HepG2 (cell line): ENCODE data around the gene TPST2. TPM values are rescaled to one million over a fixed set of nuclear protein-coding genes. Genes with fewer than 3 reads are reported as not detected.

ENCODE experiments used
- ATAC-seq: fragments of 200-7000 bp; cut with Tn5 transposase; 3 replicates; pipeline ENCODE4 v1.9.1; 2020; ENCODE audit warnings: mild to moderate bottlenecking, moderate library complexity
- BruUV-seq: library from RNA; stranded (reverse); fragments of 400-500 nt; replicated peaks from 2 replicates; lab custom pipeline; 2021; lab: Mats Ljungman, UMichigan
- CTCF ChIA-PET: fragments of 300-600 bp; formaldehyde crosslinking; extraction: SDS; loops from one replicate; lab custom pipeline; 2021; ENCODE audit warnings: low total read pairs, inconsistent platforms, low intra/inter-chr PET ratio; lab: Yijun Ruan, JAX
- POLR2A ChIA-PET: fragments of 350-600 bp; sonication (Branson Sonifier 250); formaldehyde crosslinking; loops from one replicate; lab custom pipeline; 2020; ENCODE audit warnings: antibody characterized with exemption, inconsistent platforms; lab: Yijun Ruan, JAX
- DNase-seq: peaks from one replicate; pipeline ENCODE4 v3.0.0-alpha.2; 2015; ENCODE audit warnings: low spot score
- FAIRE-seq: peaks from 3 replicates; lab custom pipeline; 2011; peaks lifted over from hg19 to GRCh38; lab: Jason Lieb, UNC
- H2AFZ ChIP-seq: one replicate; pipeline ENCODE4 v1.6.1; 2011; ENCODE audit warnings: low read length, inconsistent platforms
- H3K27ac ChIP-seq: fragments of 300-600 bp; 3 replicates; pipeline ENCODE4 v1.8.0; 2011; ENCODE audit warnings: mixed run types, mild to moderate bottlenecking, mixed read lengths, low read length, inconsistent platforms; ENCODE audit not compliant: insufficient read depth; ENCODE audit errors: extremely low read length
- H3K27me3 ChIP-seq, 2 experiments: fragments of 200-600 bp in 1 of 2; 2 replicates in 1 of 2; 3 replicates in 1 of 2; pipeline versions ENCODE4 v1.6.0 to v1.8.0; 2011; ENCODE audit warnings: low read length in 2 of 2, mild to moderate bottlenecking in 2 of 2, moderate library complexity in 2 of 2, inconsistent platforms in 1 of 2; ENCODE audit not compliant: insufficient read depth in 2 of 2, control insufficient read depth in 1 of 2
- H3K36me3 ChIP-seq, 2 experiments: fragments of 200-600 bp in 1 of 2; replicated peaks in 1 of 2; 2 replicates in 1 of 2; 3 replicates in 1 of 2; pipeline versions ENCODE4 v1.5.1 to v1.8.0; 2011; ENCODE audit warnings: low read length in 2 of 2, inconsistent platforms in 1 of 2; ENCODE audit not compliant: insufficient read depth in 2 of 2, control insufficient read depth in 1 of 2
- H3K4me1 ChIP-seq: 2 replicates; pipeline ENCODE4 v1.5.1; 2012; ENCODE audit warnings: low read length, inconsistent platforms; ENCODE audit not compliant: insufficient read depth
- H3K4me2 ChIP-seq: 2 replicates; pipeline ENCODE4 v1.6.0; 2011; ENCODE audit warnings: low read depth, low read length, inconsistent platforms
- H3K4me3 ChIP-seq, 3 experiments: fragments of 200-600 bp in 1 of 3; sonication (generic), shearing (Covaris generic) in 1 of 3; replicated peaks in 1 of 3; 2 replicates each; pipeline ENCODE4 v1.5.1; 2011 to 2016; ENCODE audit warnings: low read length in 3 of 3, inconsistent platforms in 2 of 3, low read depth in 2 of 3, mild to moderate bottlenecking in 2 of 3, control low read depth in 1 of 3, mixed read lengths in 1 of 3; ENCODE audit not compliant: insufficient read depth in 1 of 3
- H3K79me2 ChIP-seq: one replicate; pipeline ENCODE4 v1.6.1; 2011; ENCODE audit warnings: low read length, inconsistent platforms; ENCODE audit not compliant: insufficient read depth
- H3K9ac ChIP-seq: 2 replicates; pipeline ENCODE4 v1.6.0; 2011; ENCODE audit warnings: mild to moderate bottlenecking, low read depth, low read length, inconsistent platforms; ENCODE audit not compliant: insufficient read depth
- H3K9me3 ChIP-seq: 2 replicates; pipeline ENCODE4 v1.5.1; 2012; ENCODE audit warnings: mild to moderate bottlenecking, low read length
- H4K20me1 ChIP-seq: 2 replicates; pipeline ENCODE4 v1.6.0; 2011; ENCODE audit warnings: inconsistent platforms, mild to moderate bottlenecking, low read length, moderate library complexity; ENCODE audit not compliant: insufficient read depth
- EEA1 ChIP-seq: sonication (generic); formaldehyde crosslinking; IDR thresholded peaks from 2 replicates; pipeline ENCODE4 v1.5.1; 2020; ENCODE audit warnings: mild to moderate bottlenecking, missing genetic modification reagents, borderline replicate concordance
- GFI1 ChIP-seq: sonication (generic); formaldehyde crosslinking; IDR thresholded peaks from 2 replicates; pipeline ENCODE4 v1.5.0; 2020; ENCODE audit warnings: missing genetic modification reagents, mild to moderate bottlenecking, borderline replicate concordance
- HDAC1 ChIP-seq: sonication (generic); formaldehyde crosslinking; IDR thresholded peaks from 2 replicates; pipeline ENCODE4 v1.5.1; 2020; ENCODE audit warnings: mild to moderate bottlenecking, missing genetic modification reagents
- HIVEP1 ChIP-seq: sonication (generic); formaldehyde crosslinking; IDR thresholded peaks from 2 replicates; pipeline ENCODE4 v1.4.0; 2020; ENCODE audit warnings: mild to moderate bottlenecking, missing genetic modification reagents
- HNRNPLL ChIP-seq: fragments of 200-400 bp; formaldehyde crosslinking; IDR thresholded peaks from 2 replicates; pipeline ENCODE4 v1.6.1; 2017; ENCODE audit warnings: mild to moderate bottlenecking, low read depth, low read length; ENCODE audit not compliant: poor library complexity, severe bottlenecking
- JDP2 ChIP-seq: sonication (generic); formaldehyde crosslinking; IDR thresholded peaks from 2 replicates; pipeline ENCODE4 v1.8.1; 2022; ENCODE audit warnings: missing genetic modification reagents, borderline replicate concordance
- JUNB ChIP-seq: sonication (generic); formaldehyde crosslinking; IDR thresholded peaks from 2 replicates; pipeline ENCODE4 v1.8.0; 2022; ENCODE audit warnings: missing genetic modification reagents, mild to moderate bottlenecking, borderline replicate concordance
- KDM6A ChIP-seq: IDR thresholded peaks from 2 replicates; pipeline ENCODE4 v1.6.1; 2016; ENCODE audit warnings: low read depth
- MEIS1 ChIP-seq: sonication (generic); formaldehyde crosslinking; IDR thresholded peaks from 2 replicates; pipeline ENCODE4 v1.9.0; 2021; ENCODE audit warnings: mild to moderate bottlenecking, missing genetic modification reagents, moderate library complexity, borderline replicate concordance
- NAIF1 ChIP-seq: sonication (generic); formaldehyde crosslinking; IDR thresholded peaks from 2 replicates; pipeline ENCODE4 v1.5.0; 2020; ENCODE audit warnings: mild to moderate bottlenecking, missing genetic modification reagents, borderline replicate concordance
- NFE2L1 ChIP-seq: sonication (generic); formaldehyde crosslinking; IDR thresholded peaks from 2 replicates; pipeline ENCODE4 v1.4.0; 2020; ENCODE audit warnings: missing genetic modification reagents, mild to moderate bottlenecking, borderline replicate concordance
- NFYB ChIP-seq: sonication (generic); formaldehyde crosslinking; IDR thresholded peaks from 2 replicates; pipeline ENCODE4 v1.4.0; 2020; ENCODE audit warnings: missing genetic modification reagents
- SP2 ChIP-seq: sonication (generic); formaldehyde crosslinking; IDR thresholded peaks from 2 replicates; pipeline ENCODE4 v1.5.1; 2020; ENCODE audit warnings: mild to moderate bottlenecking, missing genetic modification reagents
- SRY ChIP-seq: sonication (generic); formaldehyde crosslinking; IDR thresholded peaks from 2 replicates; pipeline ENCODE4 v1.8.0; 2022; ENCODE audit warnings: mild to moderate bottlenecking, missing genetic modification reagents
- TCF7 ChIP-seq: sonication (generic); IDR thresholded peaks from 2 replicates; pipeline ENCODE4 v1.6.1; 2016; ENCODE audit warnings: antibody characterized with exemption, low read depth
- ZNF12 ChIP-seq: sonication (generic); formaldehyde crosslinking; IDR thresholded peaks from 2 replicates; pipeline ENCODE4 v1.5.0; 2020; ENCODE audit warnings: missing genetic modification reagents
- ZNF329 ChIP-seq: sonication (generic); formaldehyde crosslinking; IDR thresholded peaks from 2 replicates; pipeline ENCODE4 v1.9.0; 2021; ENCODE audit warnings: low read depth, mild to moderate bottlenecking, missing genetic modification reagents
- ZNF660 ChIP-seq: sonication (generic); formaldehyde crosslinking; IDR thresholded peaks from 2 replicates; pipeline ENCODE4 v1.5.1; 2020; ENCODE audit warnings: mild to moderate bottlenecking, low read depth, missing genetic modification reagents, borderline replicate concordance
- ZNF788 ChIP-seq: sonication (generic); formaldehyde crosslinking; IDR thresholded peaks from 2 replicates; pipeline ENCODE4 v1.5.0; 2020; ENCODE audit warnings: mild to moderate bottlenecking, missing genetic modification reagents, borderline replicate concordance
- ZSCAN22 ChIP-seq: sonication (generic); formaldehyde crosslinking; IDR thresholded peaks from 2 replicates; pipeline ENCODE4 v1.4.0; 2020; ENCODE audit warnings: mild to moderate bottlenecking, missing genetic modification reagents
- WGBS: methylation state at CpG from one replicate; pipeline ENCODE4 v1.1.6; 2017; ENCODE audit warnings: low lambda C conversion rate; 5-methylcytosine and 5-hydroxymethylcytosine counted together
- in situ Hi-C: cut with HindIII; loops from 2 replicates; pipeline ENCODE4 v1.10.0; 2017; ENCODE audit warnings: low pct_unique_long_range_greater_than_20kb; ENCODE audit not compliant: extremely low pct_ligation_motif_present
- intact Hi-C: fragments of 100-400 bp; cut with micrococcal nuclease; formaldehyde crosslinking; loops from one replicate; pipeline ENCODE4 v1.10.0; 2022; ENCODE audit not compliant: unreplicated experiment
- polyA plus RNA-seq, 8 experiments: library from polyadenylated mRNA; depleted of rRNA in 3 of 8; stranded (reverse) in 7 of 8; unstranded in 1 of 8; fragments of >200 nt; fragmentation: Illumina TruSeq in 4 of 8; extraction: Trizol in 4 of 8; gene quantifications; 2 replicates each; pipeline versions ENCODE4 v1.2.1 to v1.2.3, GENCODE V29; 2011 to 2016; ENCODE audit warnings: low read depth in 4 of 8, missing spikeins in 1 of 8, mixed read lengths in 1 of 8; ENCODE audit not compliant: insufficient read depth in 1 of 8
- total RNA-seq, 5 experiments: library from RNA; depleted of rRNA; stranded (reverse); fragments of >200 nt; fragmentation: Illumina TruSeq; extraction: Trizol; gene quantifications; 2 replicates each; pipeline ENCODE4 v1.2.3, GENCODE V29; 2016; ENCODE audit warnings: low read depth in 1 of 5
- TF ChIP-seq, protein P1 (sequence below): sonication (generic); formaldehyde crosslinking; IDR thresholded peaks from 2 replicates; pipeline ENCODE4 v1.5.0; 2020; ENCODE audit warnings: missing genetic modification reagents, mild to moderate bottlenecking, borderline replicate concordance
- TF ChIP-seq, protein P2 (sequence below): sonication (generic); formaldehyde crosslinking; IDR thresholded peaks from 2 replicates; pipeline ENCODE4 v1.9.0; 2021; ENCODE audit warnings: missing genetic modification reagents, borderline replicate concordance

The TPST2 gene
- total and polyA plus RNA-seq, 2 of the 13 experiments (the other 11 are each of a cell fraction or from before 2014, with no cell fraction given), result 15.2 to 23.8 TPM

DNA sequence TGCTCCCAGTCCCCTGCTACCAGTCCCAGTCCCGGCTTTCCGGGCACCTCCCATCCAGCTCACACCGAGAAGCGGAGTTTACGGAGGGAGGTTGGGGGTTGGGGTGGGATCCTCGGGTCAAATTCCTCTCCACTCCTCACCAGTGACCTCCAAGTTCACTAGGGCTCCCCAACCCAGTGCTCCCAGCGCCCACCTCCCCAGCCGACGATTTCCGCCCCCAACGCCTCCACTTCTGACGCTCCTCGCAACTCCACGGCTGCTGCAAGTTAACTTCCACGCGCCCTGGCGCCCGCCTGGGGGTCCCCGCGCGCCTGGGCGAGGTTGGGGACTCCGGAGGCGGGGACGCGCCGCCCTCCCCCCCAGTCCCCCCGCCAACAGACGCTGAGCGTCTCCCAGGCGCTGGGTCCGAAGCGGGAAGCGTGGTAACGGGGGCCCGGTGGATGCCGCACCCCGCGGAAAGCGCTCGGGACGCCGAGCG, 526 bp downstream of the TPST2 start:
- Histone ChIP-seq H3K27ac (peak overlapping the region; percentile 67), H3K4me2 (peak overlapping the region; percentile 90), H3K79me2 (peaks cover 10% of the 10 kb centered on the region), H3K27me3 (no peaks in the 10 kb centered on the region; a peak in 1 of 5 replicates), H3K4me1 (peaks cover 33% of the 10 kb centered on the region), H3K4me3 (peak overlapping the region; percentile 83 to 99 (median 87)), H4K20me1 (no peaks in the 10 kb centered on the region), H3K36me3 (no peaks in the 10 kb centered on the region), H3K9me3 (no peaks in the 10 kb centered on the region), H3K9ac (peak overlapping the region; percentile 73), H2AFZ (no peak overlapping the region)
- ATAC-seq (peak; percentile 83), FAIRE-seq (no peak), DNase-seq (no peak)
- WGBS, result 0% methylated on average over 8 of the region's 44 CpGs
- CTCF ChIA-PET, result no interaction called here
- in situ Hi-C loops, result no loop called here
- no TSS peak for BruUV-seq
- POLR2A ChIA-PET, result no interaction called here
- intact Hi-C loops, result no loop called here
- TF ChIP-seq SP2 (CRISPR knock-in tag) (0 out of 2 replicates have a peak, but pooled peaks have one; percentile 32), ZNF660 (CRISPR knock-in tag) (no peak), EEA1 (CRISPR knock-in tag) (peak; percentile 25; the same call in 1 of the 2 replicates), ZNF12 (CRISPR knock-in tag) (no peak), HDAC1 (0 out of 2 replicates have a peak, but pooled peaks have one; percentile 22), NFYB (0 out of 2 replicates have a peak, but pooled peaks have one; percentile 12), NFE2L1 (no peak), HIVEP1 (CRISPR knock-in tag) (no peak), TCF7 (no peak), SRY (CRISPR knock-in tag) (no peak), GFI1 (CRISPR knock-in tag) (no peak), HNRNPLL (peak; percentile 89), ZSCAN22 (CRISPR knock-in tag) (no peak), NAIF1 (CRISPR knock-in tag) (no peak), KDM6A (CRISPR knock-in tag) (no peak), MEIS1 (no peak), JDP2 (CRISPR knock-in tag) (no peak), ZNF329 (0 out of 2 replicates have a peak, but pooled peaks have one; percentile 33), JUNB (CRISPR knock-in tag) (no peak), ZNF788 (CRISPR knock-in tag) (no peak)
- TF ChIP-seq, protein P1, sequence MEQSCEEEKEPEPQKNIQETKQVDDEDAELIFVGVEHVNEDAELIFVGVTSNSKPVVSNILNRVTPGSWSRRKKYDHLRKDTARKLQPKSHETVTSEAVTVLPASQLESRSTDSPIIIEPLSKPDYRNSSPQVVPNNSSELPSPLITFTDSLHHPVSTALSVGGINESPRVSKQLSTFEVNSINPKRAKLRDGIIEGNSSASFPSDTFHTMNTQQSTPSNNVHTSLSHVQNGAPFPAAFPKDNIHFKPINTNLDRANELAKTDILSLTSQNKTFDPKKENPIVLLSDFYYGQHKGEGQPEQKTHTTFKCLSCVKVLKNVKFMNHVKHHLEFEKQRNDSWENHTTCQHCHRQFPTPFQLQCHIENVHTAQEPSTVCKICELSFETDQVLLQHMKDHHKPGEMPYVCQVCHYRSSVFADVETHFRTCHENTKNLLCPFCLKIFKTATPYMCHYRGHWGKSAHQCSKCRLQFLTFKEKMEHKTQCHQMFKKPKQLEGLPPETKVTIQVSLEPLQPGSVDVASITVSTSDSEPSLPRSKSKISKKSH, result no peak
- TF ChIP-seq, protein P2, sequence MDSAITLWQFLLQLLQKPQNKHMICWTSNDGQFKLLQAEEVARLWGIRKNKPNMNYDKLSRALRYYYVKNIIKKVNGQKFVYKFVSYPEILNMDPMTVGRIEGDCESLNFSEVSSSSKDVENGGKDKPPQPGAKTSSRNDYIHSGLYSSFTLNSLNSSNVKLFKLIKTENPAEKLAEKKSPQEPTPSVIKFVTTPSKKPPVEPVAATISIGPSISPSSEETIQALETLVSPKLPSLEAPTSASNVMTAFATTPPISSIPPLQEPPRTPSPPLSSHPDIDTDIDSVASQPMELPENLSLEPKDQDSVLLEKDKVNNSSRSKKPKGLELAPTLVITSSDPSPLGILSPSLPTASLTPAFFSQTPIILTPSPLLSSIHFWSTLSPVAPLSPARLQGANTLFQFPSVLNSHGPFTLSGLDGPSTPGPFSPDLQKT (CRISPR knock-in tag), result no peak
